GM21786 (cell line): Measurements from ENCODE around the gene KCNAB1.
"Not testable (repeated sequence)": the region's sequence is repeated elsewhere in the genome, so short reads cannot be mapped to it uniquely, and the experiment has no call there.

Experiments used
- ATAC-seq: cut with Tn5 transposase; IDR thresholded peaks from one replicate; pipeline ENCODE4 v1.9.1; 2021; ENCODE audit not compliant: unreplicated experiment

KCNAB1 gene

GRCh38 chr3:156553705-156554356 is 433.5 kb downstream of the KCNAB1 start:
- no peak for ATAC-seq

GRCh38 chr3:156554515-156554841 is 434.1 kb downstream of the KCNAB1 start:
- no peak for ATAC-seq

GRCh38 chr3:156554842-156555687 is 434.7 kb downstream of the KCNAB1 start, which contains the start of gene SSR3:
TSS of gene SSR3 (minus strand) at chr3:156555117. CDS start at chr3:156555089, 28 bp downstream.
- peak; percentile 99 for ATAC-seq

- ATAC-seq: no peak
Observed at GRCh38 chr3:156558389-156558788, 438.0 kb downstream of the KCNAB1 start.

GRCh38 chr3:156559321-156559720 is 438.9 kb downstream of the KCNAB1 start:
- no peak for ATAC-seq

- ATAC-seq: no peak
Observed at GRCh38 chr3:156561533-156561932, 441.2 kb downstream of the KCNAB1 start.

- ATAC-seq: not testable (repeated sequence)
Observed at GRCh38 chr3:156562486-156562885, 442.1 kb downstream of the KCNAB1 start.

GRCh38 chr3:156563900-156564682 is 443.7 kb downstream of the KCNAB1 start:
- peak; percentile 44 for ATAC-seq

- not testable (repeated sequence) for ATAC-seq
Observed at GRCh38 chr3:156569016-156569415, 448.6 kb downstream of the KCNAB1 start.

- ATAC-seq: not testable (repeated sequence)
Observed at GRCh38 chr3:156569881-156570280, 449.5 kb downstream of the KCNAB1 start.

- no peak for ATAC-seq
Observed at GRCh38 chr3:156575641-156576040, 455.3 kb downstream of the KCNAB1 start.

GRCh38 chr3:156576051-156576450 is 455.7 kb downstream of the KCNAB1 start:
- no peak for ATAC-seq

- no peak for ATAC-seq
Observed at GRCh38 chr3:156576651-156577348, 456.4 kb downstream of the KCNAB1 start.

- no peak for ATAC-seq
Observed at GRCh38 chr3:156577736-156578135, 457.4 kb downstream of the KCNAB1 start.

GRCh38 chr3:156579427-156579851 is 459.1 kb downstream of the KCNAB1 start:
- ATAC-seq: no peak

- no peak for ATAC-seq
Observed at GRCh38 chr3:156581033-156581432, 460.7 kb downstream of the KCNAB1 start.

- no peak for ATAC-seq
Observed at GRCh38 chr3:156581954-156582353, 461.6 kb downstream of the KCNAB1 start.

GRCh38 chr3:156582532-156583183 is 462.3 kb downstream of the KCNAB1 start:
- ATAC-seq: no peak

GRCh38 chr3:156583469-156583868 is 463.1 kb downstream of the KCNAB1 start:
- no peak for ATAC-seq
